Retinal pigment epithelial cell (primary cell): ENCODE data around the gene ADARB2.

ENCODE experiments used
- DNase-seq: peaks from one replicate; pipeline ENCODE4 v3.0.0-alpha.2; 2010; ENCODE audit warnings: low read depth
- H3K4me3 ChIP-seq: 2 replicates; pipeline ENCODE4 v1.5.1; 2011; ENCODE audit warnings: mild to moderate bottlenecking, low read length, control low read depth, moderate library complexity
- CTCF ChIP-seq: conservative IDR thresholded peaks from 2 replicates; pipeline ENCODE4 v1.5.1; 2011; ENCODE audit warnings: low read depth, low read length, control low read depth, inconsistent platforms

Gene ADARB2

GRCh38 chr10:1502451-1502850 is 234.9 kb downstream of the ADARB2 start:
- no peak overlapping the region for H3K4me3 ChIP-seq
- TF ChIP-seq CTCF = no peak
- DNase-seq = no peak

GRCh38 chr10:1499359-1499957 is 237.9 kb downstream of the ADARB2 start:
- no peak overlapping the region for H3K4me3 ChIP-seq
- no peak for TF ChIP-seq CTCF
- no peak for DNase-seq

- no peak for DNase-seq
- no peak for TF ChIP-seq CTCF
- H3K4me3 ChIP-seq = no peak overlapping the region
These were observed 238.5 kb downstream of the ADARB2 start for GRCh38 chr10:1498746-1499358.

- H3K4me3 ChIP-seq = no peak overlapping the region
- TF ChIP-seq CTCF = no peak
- DNase-seq = no peak
These were observed 241.3 kb downstream of the ADARB2 start for GRCh38 chr10:1495915-1496517.

- H3K4me3 ChIP-seq = no peak overlapping the region
- TF ChIP-seq CTCF = no peak
- DNase-seq = no peak
These were observed 244.7 kb downstream of the ADARB2 start for GRCh38 chr10:1492641-1493040.

- no peak for TF ChIP-seq CTCF
- DNase-seq = no peak
These were observed 245.4 kb downstream of the ADARB2 start for GRCh38 chr10:1491901-1492300.

GRCh38 chr10:1489801-1490200 is 247.5 kb downstream of the ADARB2 start:
- no peak overlapping the region for H3K4me3 ChIP-seq
- no peak for TF ChIP-seq CTCF
- no peak for DNase-seq

More at GRCh38 chr10:1491901-1492300, 245.4 kb downstream of the ADARB2 start:
- no peak overlapping the region for H3K4me3 ChIP-seq
